Lower leg skin (tissue), 4 donors: Measurements from ENCODE around the gene RPN2. TPM values are rescaled to one million over a fixed set of nuclear protein-coding genes. Genes with fewer than 3 reads are reported as not detected.
"Not testable (repeated sequence)": the region's sequence is repeated elsewhere in the genome, so short reads cannot be mapped to it uniquely, and the experiment has no call there.

Experiments
- DNase-seq, 2 donors: peaks; one replicate each; pipeline ENCODE4 v3.0.0-alpha.2; 2019; ENCODE audit warnings: low spot score in 2 of 2
- H3K4me3 ChIP-seq: fragments of 200-600 bp; sonication (generic); 2 replicates; pipeline ENCODE4 v1.5.1; 2017; ENCODE audit warnings: mild to moderate bottlenecking, low read depth; ENCODE audit not compliant: poor library complexity, severe bottlenecking
- POLR2A ChIP-seq, 2 donors: fragments of 450-650 bp; IDR thresholded peaks; one replicate each; pipeline ENCODE4 v1.6.1; 2016 to 2017; ENCODE audit warnings: antibody characterized with exemption in 2 of 2, mild to moderate bottlenecking in 1 of 2, moderate library complexity in 1 of 2
- WGBS, 2 donors: methylation state at CpG; one replicate each; pipeline ENCODE4 v1.1.5; 2018; 5-methylcytosine and 5-hydroxymethylcytosine counted together
- intact Hi-C: fragments of 100-400 bp; cut with DNase I; formaldehyde crosslinking; loops from one replicate; pipeline ENCODE4 v1.15.0; 2023; ENCODE audit warnings: low total_unique reads
- total RNA-seq, 4 donors: library from RNA; depleted of rRNA; stranded (reverse); fragments of >200 nt; gene quantifications; one replicate each; pipeline ENCODE4 v1.1.0, GENCODE V29; 2016
- TF ChIP-seq, protein P1 (sequence below), 3 donors: fragments of 450-650 bp; IDR thresholded peaks; one replicate each; pipeline ENCODE4 v1.5.1; 2016; ENCODE audit warnings: antibody characterized with exemption in 3 of 3, mild to moderate bottlenecking in 3 of 3, moderate library complexity in 2 of 3

Gene RPN2
- total RNA-seq, 4 donors from 2014 or later = 76.0 to 128 (median 102) TPM

DNA sequence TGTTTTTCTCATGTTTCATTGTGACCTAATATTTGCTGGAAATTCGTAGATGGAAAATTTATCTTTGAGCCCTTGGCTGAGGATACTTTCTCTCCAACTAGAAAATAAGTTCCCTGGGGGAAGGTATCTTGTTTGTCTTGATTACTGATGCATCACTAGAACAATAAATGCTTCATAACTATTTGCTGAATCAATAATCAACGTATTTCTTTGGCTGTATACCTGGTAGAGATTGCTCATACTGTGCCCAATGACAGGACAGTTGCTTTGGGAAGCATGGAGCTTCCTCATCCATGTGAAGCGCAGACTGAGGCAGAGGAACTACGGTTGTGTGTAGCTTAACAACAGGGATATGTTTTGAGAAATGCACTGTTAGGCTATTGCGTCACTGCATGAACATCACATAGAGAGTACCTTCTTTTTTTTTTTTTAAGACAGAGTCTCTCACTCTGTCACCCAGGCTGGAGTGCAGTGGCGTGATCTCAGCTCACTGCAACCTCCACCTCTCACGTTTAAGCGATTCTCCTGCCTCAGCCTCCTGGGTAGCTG is 34.2 kb upstream of the RPN2 start:
- H3K4me3 ChIP-seq = no peak overlapping the region
- WGBS, 2 donors = 88 to 89% methylated on average over 8 of the region's 8 CpGs
- TF ChIP-seq POLR2A (IDR thresholded peaks at IDR 0.05) = no peak
- TF ChIP-seq, protein P1, sequence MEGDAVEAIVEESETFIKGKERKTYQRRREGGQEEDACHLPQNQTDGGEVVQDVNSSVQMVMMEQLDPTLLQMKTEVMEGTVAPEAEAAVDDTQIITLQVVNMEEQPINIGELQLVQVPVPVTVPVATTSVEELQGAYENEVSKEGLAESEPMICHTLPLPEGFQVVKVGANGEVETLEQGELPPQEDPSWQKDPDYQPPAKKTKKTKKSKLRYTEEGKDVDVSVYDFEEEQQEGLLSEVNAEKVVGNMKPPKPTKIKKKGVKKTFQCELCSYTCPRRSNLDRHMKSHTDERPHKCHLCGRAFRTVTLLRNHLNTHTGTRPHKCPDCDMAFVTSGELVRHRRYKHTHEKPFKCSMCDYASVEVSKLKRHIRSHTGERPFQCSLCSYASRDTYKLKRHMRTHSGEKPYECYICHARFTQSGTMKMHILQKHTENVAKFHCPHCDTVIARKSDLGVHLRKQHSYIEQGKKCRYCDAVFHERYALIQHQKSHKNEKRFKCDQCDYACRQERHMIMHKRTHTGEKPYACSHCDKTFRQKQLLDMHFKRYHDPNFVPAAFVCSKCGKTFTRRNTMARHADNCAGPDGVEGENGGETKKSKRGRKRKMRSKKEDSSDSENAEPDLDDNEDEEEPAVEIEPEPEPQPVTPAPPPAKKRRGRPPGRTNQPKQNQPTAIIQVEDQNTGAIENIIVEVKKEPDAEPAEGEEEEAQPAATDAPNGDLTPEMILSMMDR (IDR thresholded peaks at IDR 0.05) = no peak
- intact Hi-C loops = no loop called here
- no peak for DNase-seq

DNA sequence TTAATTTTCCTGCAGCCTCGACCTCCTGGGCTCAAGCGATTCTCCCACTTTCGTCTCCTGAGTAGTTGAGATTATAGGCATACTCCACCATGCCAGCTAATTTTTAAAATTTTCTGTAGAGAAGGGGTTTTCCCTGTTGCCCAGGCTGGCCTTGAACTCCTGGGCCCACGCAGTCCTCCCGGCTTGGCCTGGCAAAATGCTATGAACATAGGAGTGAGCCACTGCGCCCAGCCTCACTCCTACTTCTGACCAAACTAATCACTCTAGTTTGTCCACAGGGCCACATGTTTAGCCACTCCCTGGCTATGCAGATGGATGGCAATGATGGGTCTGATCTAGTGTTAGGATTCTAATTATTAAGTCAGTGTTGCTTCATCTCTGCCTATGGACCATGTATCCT is 31.9 kb upstream of the RPN2 start:
- 96 to 97% methylated on average over 6 of the region's 6 CpGs for WGBS, 2 donors
- H3K4me3 ChIP-seq = no peak overlapping the region
- DNase-seq = no peak
- TF ChIP-seq, protein P1 (IDR thresholded peaks at IDR 0.05) = no peak
- TF ChIP-seq POLR2A (IDR thresholded peaks at IDR 0.05) = no peak
- intact Hi-C loops = no loop called here

GRCh38 chr20:37150864-37151263 is 28.3 kb upstream of the RPN2 start:
- H3K4me3 ChIP-seq, DNase-seq, intact Hi-C loops: not testable (repeated sequence)
- WGBS, 2 donors = 94 to 99% methylated on average over 14 to 23 of the region's 33 CpGs

GRCh38 chr20:37151529-37151928 is 27.6 kb upstream of the RPN2 start:
- DNase-seq = no peak
- H3K4me3 ChIP-seq = no peak overlapping the region
- no peak for TF ChIP-seq POLR2A (IDR thresholded peaks at IDR 0.05)
- TF ChIP-seq, protein P1 (IDR thresholded peaks at IDR 0.05) = no peak
- 42 to 56% methylated on average over 4 of the region's 4 CpGs for WGBS, 2 donors
- intact Hi-C loops = no loop called here

GRCh38 chr20:37152284-37152683 is 26.8 kb upstream of the RPN2 start:
- H3K4me3 ChIP-seq = no peak overlapping the region
- TF ChIP-seq, protein P1 (IDR thresholded peaks at IDR 0.05) = no peak
- no peak for TF ChIP-seq POLR2A (IDR thresholded peaks at IDR 0.05)
- no peak for DNase-seq
- 94 to 95% methylated on average over 7 of the region's 7 CpGs for WGBS, 2 donors
- intact Hi-C loops = no loop called here

DNA sequence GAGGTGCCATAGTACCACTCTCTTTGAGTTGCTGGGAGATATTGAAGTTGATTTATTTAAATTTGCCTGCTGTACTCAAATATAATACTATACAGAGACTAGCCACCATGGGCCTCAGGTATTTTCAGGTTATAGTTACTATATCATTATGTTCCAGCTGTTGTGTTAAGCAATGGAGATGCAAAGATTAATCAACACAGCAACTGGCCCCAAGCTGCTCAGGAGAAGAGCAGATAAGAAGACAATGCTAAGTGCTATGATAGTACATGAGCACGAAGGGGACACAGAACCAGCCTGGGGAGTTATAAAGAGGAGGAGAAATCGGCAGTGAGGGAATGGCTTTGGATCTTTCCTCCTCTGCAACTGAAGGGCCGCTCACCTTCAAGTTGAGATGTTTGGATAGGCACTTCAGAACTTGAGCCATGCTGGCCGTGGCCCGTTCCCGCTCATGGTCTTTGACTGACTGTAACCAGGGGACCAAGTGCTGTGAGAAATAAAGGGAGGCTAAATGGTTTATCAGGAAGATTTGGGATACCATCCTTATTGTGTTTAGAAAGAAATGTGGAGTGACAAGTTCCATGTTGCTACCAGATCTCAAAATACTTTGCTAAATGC is 24.3 kb upstream of the RPN2 start:
- intact Hi-C loops = no loop called here
- DNase-seq = no peak
- WGBS, 2 donors = 92 to 93% methylated on average over 6 of the region's 6 CpGs
- TF ChIP-seq, protein P1 (IDR thresholded peaks at IDR 0.05) = no peak
- no peak for TF ChIP-seq POLR2A (IDR thresholded peaks at IDR 0.05)
- H3K4me3 ChIP-seq = no peak overlapping the region
